ENCODE data around the gene ZNF620.
A peak's percentile ranks its signal among the peaks of the same experiment; 100 is the strongest.
"Not testable (repeated sequence)": the region's sequence is repeated elsewhere in the genome, so short reads cannot be mapped to it uniquely, and the experiment has no call there.

ZNF620 gene
- 2.3 to 7.2 (median 3.6) reads per million in 3 experiments for total RNA-seq

GRCh38 chr3:40505599-40506462 is at the start of gene ZNF620:
TSS of gene ZNF620 (plus strand) at chr3:40506039. CDS start at chr3:40506353, 314 bp downstream.
- peak; percentile 22 for DNase-seq

GRCh38 chr3:40456279-40456939 is 49.4 kb upstream of the ZNF620 start:
- peak; percentile 21 for DNase-seq

- peak; percentile 93 for DNase-seq
These were observed 48.7 kb upstream of the ZNF620 start, which contains the start of gene RPL14 for GRCh38 chr3:40456940-40457823. TSS of gene RPL14 (plus strand) at chr3:40457339. CDS start at chr3:40457472, 133 bp downstream.

- DNase-seq, result no peak
These were observed 47.4 kb upstream of the ZNF620 start for GRCh38 chr3:40458473-40458872.

- not testable (repeated sequence) for DNase-seq
These were observed 45.4 kb upstream of the ZNF620 start for GRCh38 chr3:40460481-40460880.

GRCh38 chr3:40461161-40461560 is 44.7 kb upstream of the ZNF620 start:
- DNase-seq, result no peak

- not testable (repeated sequence) for DNase-seq
These were observed 43.0 kb upstream of the ZNF620 start for GRCh38 chr3:40462838-40463237.

GRCh38 chr3:40463579-40463978 is 42.3 kb upstream of the ZNF620 start:
- DNase-seq, result no peak

GRCh38 chr3:40464339-40465110 is 41.3 kb upstream of the ZNF620 start:
- DNase-seq, result peak; percentile 68

- no peak for DNase-seq
These were observed 40.8 kb upstream of the ZNF620 start for GRCh38 chr3:40465111-40465407.

- DNase-seq, result no peak
These were observed 40.4 kb upstream of the ZNF620 start for GRCh38 chr3:40465456-40465855.

GRCh38 chr3:40468018-40468417 is 37.8 kb upstream of the ZNF620 start:
- no peak for DNase-seq

- no peak for DNase-seq
These were observed 35.1 kb upstream of the ZNF620 start for GRCh38 chr3:40470701-40471100.

GRCh38 chr3:40476478-40477470 is 29.1 kb upstream of the ZNF620 start, which contains the start of gene ZNF619:
TSS of gene ZNF619 (plus strand) at chr3:40477122. CDS start at chr3:40477980, 858 bp downstream.
- DNase-seq, result peak; percentile 46

- DNase-seq, result no peak
These were observed 28.2 kb upstream of the ZNF620 start for GRCh38 chr3:40477666-40478065.

GRCh38 chr3:40487172-40487571 is 18.7 kb upstream of the ZNF620 start:
- DNase-seq, result no peak

GRCh38 chr3:40490916-40491315 is 14.9 kb upstream of the ZNF620 start:
- DNase-seq, result no peak

- DNase-seq, result no peak
These were observed 11.1 kb upstream of the ZNF620 start for GRCh38 chr3:40494698-40495097.

- no peak for DNase-seq
These were observed 8.6 kb upstream of the ZNF620 start for GRCh38 chr3:40497288-40497687.

GRCh38 chr3:40499952-40500351 is 5.9 kb upstream of the ZNF620 start:
- no peak for DNase-seq

GRCh38 chr3:40502034-40502433 is 3.8 kb upstream of the ZNF620 start:
- DNase-seq, result no peak

Data from central memory CD4-positive, alpha-beta T cell (primary cell).